OCI-M1 (cell line): ENCODE results near the gene PACSIN1.
A peak's percentile ranks its signal among the peaks of the same experiment; 100 is the strongest.
"Not testable (repeated sequence)": the region's sequence is repeated elsewhere in the genome, so short reads cannot be mapped to it uniquely, and the experiment has no call there.

Experiments used
- DNase-seq: peaks from one replicate; lab custom pipeline; 2025; lab: John Stamatoyannopoulos, UW

The PACSIN1 gene

DNA sequence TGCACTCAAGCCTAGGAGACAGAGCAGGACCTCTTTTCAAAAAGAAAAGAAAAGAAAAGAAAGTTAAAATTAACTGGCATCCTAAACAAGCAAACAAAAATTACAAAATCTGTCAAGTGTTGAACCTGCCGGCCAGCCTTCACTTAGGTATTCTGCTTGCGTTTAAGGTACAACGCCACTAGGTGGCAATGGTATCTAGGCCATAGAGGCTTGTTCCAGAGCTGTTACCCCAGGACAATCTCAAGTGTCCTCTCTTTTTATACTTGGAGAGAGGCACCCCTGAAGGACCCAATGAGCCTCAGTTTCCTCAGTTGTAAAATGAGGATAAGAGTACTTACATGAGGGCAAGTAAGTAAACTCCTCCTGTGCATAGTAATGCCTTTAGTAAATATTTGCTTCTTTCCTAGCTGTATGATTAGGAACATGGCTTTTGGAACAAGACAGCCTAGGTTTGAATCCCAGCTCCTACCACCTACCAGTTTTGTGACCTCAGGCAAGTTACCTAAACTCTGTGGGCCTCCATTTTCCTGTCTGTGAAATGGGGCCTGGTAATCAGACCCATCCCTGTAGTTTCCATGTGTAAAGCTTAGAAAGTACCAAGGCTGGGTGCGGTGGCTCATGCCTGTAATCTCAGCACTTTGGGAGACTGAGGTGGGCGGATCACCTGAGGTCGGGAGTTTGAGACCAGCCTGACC is 5.8 kb upstream of the PACSIN1 start:
- peak; percentile 86 for DNase-seq

DNA sequence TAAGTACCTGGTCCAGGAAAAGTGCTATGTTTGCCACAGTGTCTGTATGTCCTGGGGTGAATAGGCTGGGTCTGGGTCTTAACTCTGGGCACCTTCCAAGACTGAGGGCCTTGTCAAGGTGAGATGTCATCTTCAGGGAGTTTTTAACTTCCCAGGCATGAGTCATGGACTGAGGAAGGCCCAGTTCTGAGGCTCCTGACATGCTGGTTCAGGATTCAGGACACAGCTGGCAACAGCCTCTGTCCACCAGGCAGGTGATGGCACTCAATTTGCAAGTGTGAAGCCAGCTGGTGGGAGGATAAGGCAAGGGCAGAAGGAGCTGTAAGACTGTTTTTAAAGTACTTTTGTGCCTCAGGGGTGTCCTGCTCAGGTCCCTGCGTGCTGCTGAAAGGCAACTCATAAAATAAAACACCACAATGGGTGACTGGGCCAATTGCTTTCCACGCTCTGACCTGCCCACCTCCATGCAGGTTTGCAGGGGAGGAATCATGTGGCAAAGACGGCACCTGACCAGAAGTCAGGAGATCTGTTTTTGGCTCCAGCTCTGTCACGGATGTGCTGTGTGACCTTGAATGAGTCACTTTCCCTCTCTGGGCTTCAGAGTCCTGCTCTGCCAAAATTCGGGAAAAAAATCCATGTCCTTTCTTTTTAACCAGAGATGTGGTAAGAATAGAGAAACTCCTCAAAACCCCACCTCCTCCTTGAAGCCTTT is 4.9 kb upstream of the PACSIN1 start:
- DNase-seq, result no peak

DNA sequence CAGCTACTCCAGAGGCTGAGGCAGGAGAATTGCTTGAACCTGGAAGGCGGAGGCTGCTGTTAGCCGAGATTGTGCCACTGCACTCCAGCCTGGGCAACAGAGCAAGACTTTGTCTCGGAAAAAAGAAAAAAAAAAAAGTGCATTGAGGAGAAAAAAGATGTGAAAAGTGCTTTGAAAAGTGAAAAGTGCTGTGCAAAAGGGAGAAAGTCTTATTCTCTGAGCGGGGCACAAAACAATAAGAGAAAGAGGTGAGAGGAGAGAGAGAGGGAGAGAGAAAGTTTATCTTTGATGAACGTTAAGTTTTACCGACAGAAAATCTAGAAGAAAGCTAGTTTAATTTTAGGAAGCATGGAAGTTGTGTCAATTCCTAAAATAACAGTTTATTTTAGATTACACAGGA is 3.9 kb upstream of the PACSIN1 start:
- DNase-seq, result no peak

DNA sequence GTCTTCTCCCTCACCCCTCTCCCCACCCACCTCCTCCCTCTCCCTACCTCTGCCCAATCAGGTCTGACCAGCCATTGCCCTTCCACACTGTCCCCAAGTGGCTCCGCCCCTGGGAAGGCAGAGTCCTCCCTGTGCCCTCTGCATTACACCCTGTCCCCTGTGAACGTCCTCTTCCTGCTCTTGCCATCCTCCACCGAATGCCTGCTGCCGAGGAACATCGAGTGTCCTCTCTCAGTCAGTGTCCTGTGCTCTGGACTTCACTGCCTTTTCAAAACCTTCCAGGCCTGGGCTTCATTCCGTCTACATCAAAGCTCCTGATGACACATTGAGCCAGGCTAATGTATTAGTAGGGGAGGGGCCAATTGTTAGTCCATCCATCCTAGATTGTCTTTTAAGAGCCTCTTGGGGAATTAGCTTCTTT is 3.3 kb upstream of the PACSIN1 start:
- peak; percentile 69 for DNase-seq

DNA sequence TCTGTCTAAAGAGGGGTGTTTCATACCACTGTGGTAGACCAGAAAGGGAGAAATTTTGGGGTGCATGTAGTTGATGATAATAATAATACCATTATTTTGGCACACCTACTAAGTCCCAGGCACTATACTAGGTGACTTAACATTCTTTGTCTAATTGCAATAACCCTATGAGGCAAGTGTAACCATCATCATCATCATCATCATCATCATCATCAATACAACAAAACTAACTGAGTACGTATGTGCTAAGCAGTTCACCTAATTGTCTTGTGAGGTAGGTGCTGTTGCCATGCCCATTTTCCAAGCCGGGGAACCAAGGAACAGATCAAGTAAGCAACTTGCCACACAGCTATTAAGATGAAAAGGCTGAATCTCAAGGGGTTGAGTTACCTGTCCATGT is 2.6 kb upstream of the PACSIN1 start:
- no peak for DNase-seq

DNA sequence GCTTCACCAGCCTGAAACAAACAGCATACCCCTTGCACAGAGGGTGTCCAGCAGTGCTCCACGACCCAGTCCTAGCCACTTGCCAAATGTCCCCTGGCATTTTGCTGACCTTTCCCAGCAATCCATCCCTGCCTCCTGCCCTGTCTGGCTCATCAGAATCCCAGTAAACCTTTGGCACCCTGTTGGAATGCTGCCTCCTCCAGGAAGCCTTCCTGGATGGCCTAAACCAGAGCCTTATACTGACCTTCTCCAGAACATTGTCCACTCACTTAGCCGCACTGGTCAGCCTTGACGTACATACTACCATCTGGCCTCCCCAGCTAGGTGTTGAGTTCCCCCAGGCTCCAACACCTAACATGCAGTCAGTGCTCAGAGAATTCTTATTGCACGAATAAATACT is 2.0 kb upstream of the PACSIN1 start:
- DNase-seq, result no peak

DNA sequence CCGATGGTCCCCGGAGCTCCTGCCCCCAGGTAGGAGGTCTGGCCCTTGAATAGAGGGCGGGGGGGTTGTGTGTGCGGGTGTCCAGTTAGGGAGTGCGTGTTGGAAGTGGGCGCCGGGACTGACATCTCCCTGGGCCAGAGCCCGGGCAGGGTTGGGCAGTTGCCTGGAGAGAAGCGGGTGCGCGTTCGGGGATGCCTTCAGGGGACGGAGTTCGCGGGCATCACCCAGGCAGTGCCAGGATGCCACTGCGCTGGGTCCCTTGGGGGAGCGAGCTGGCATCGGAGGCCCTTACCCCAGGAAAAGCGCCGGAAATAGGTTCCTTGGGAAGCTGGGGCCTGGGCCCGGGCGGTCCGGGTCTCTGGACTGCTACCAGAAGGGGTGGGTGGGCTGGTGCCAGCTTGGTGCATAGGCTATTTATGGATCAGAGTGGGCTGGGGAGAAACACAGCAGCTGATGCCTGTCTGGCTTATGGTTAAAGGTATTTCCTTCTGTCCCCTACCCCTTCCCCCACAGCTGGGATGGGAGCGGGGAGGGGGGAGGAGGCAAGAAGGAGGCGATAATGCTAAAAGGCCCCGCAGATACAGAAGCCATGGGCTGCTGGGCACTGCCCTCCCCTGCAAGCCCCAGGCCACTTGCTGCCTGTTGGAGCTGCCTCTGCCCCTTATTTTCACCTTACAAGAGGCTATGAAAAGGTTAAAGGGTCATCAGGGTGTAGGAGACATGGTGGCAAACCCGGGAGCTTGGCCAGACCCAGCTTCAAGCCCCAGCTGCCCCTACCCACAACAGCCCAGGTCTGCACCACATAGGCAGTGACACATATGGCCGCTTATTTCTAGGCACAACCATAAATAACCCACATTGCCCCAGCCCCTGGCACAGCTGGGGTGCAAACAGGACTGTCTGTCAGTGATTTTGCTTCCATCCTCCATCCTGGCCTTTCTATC is 638 bp downstream of the PACSIN1 start:
- no peak for DNase-seq

DNA sequence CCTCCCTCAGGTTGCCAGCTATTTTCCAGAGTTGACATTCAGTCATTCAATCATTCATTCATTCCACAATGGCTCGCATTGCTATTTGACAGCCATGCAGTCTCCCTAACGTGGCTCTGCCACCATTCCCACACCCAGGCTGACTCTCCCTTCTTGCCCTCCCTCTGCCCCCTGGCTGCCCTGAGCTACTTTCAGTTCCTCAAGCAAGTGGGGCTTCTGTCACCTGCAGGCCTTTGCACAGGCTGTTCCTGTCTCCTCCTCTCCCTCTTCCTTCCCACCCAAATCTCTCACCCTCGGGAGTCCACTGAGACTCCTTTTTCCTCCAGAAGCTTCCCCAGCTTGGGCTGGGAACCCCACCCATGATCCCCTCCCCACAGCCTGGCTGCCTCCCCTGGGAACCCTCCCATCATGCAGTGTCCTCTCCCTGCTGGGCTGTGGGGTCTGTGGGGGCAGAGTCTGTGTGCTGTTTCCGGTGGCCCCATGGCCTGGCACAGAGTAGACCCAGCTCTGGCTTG is 2.6 kb downstream of the PACSIN1 start:
- DNase-seq, result no peak

DNA sequence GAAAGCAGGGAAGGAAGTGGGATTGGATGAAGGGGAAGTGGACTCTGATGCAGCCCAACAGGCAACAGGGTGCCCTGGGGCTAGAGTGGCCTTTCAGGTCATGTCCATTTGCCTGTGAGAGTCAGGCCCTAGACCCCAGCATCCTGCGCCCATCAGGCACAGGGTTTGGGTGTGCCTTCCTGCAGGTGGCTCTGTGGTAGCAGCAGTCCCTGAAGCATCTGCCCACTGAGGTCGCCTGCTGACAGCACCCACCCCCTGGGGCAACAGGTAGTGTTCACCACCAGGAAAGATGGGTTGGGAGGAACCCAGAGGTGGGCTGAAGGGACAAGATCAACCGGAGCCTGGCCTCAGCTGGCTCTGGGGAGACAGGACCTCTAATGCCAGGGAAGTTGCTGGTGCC is 3.6 kb downstream of the PACSIN1 start:
- DNase-seq, result no peak

DNA sequence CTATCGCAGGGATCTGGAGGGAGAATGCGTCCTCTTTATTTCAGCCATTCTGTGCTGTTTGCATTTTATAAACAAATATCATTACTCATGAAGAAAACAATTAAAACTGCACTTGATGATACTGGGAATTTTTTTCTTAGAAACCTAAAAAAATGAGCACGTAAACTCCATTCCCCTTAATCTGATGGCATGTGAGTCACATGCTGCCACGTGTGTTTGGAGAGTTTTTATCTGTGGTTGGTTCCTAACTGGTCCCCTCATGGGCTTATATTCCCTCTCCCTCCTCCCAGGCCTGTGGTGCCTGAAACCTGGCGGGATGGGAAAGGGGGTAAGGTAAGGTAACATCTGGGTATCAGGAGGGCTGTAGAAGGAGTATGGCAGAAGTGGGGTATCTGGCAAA is 6.5 kb downstream of the PACSIN1 start:
- no peak for DNase-seq

DNA sequence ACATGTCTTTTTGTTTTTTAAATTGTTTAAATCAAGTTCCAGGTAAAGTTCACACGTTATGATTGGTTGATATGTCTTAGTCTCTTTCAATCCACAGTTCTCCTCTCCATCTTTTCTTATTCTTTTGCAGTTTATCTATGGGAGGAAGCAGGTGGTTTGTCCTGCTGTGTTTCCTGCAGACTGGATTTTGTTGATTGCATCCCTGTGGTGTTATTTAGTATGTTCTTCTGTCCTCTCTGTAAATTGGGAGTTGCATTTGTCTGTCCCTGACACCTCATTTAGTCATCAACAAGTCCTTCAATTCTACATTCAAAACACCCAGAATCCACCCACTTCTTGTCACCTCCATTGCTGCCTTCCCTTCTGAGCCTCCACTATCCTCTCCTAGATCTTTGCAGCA is 8.1 kb downstream of the PACSIN1 start:
- no peak for DNase-seq

DNA sequence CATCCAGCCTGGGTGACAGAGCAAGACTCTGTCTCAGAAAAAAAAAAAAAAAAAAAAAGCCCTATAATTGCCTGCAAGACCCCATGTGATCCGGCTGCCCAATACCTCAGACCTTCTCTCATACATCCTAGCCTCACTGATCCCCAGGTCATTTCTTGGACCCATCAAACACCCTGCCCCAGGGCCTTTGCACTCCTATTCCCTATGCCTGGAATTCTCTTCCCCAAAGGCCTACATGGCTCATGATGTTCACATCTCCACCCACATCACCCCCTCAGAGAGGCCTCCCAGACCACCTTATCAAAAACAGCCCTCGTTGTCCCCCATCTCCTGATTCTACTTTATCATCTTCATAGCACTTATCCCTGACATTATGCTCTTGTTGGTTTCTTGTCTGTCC is 8.9 kb downstream of the PACSIN1 start:
- DNase-seq, result no peak

DNA sequence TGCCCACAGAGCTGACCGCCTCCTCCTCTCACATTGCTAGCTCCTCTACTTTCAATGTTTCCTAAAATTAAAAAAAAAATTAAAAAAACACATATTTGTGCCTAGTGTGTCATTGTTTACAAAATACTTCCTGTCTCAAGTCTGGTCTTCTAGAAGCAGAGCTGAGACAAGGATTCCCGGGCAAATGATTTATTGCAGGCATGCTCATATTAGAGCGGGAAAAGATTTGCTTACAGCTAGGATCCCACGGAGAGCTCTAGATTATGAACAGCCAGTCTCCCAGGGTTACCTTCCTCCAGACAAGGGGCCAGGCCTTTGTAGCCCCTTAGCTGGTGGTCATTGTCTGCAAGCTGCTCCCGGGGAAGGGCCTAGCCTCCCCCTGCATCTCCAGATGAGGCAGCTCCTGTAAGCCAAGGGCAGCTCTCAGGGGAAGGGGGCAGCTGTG is 9.4 kb downstream of the PACSIN1 start:
- DNase-seq, result no peak

DNA sequence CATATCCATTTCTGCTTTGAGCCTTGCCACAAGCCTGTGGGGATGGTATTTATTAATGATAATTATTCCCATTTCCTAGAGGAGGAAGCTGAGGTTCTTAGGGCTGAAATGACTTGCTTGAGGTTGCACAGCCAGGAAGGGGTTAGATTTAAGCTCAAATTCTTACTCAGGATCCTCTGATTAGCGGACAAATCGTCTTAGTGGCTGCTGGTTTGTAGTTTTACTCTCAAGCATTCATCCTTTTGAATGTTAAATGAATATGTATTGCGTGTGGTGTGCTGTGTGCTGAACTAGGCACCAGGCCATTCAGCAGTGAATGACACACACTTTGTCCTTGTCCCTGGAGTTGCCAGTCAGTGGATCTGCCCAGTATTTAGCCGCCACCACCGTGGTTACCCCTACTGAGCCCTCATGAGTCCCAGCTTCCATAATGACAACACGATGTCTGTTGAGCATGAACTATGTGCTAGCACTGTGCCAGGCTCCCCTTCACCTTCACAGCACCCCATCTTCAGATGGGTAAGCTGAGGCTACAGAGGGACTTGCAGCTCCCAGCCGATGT is 10.0 kb downstream of the PACSIN1 start:
- no peak for DNase-seq

DNA sequence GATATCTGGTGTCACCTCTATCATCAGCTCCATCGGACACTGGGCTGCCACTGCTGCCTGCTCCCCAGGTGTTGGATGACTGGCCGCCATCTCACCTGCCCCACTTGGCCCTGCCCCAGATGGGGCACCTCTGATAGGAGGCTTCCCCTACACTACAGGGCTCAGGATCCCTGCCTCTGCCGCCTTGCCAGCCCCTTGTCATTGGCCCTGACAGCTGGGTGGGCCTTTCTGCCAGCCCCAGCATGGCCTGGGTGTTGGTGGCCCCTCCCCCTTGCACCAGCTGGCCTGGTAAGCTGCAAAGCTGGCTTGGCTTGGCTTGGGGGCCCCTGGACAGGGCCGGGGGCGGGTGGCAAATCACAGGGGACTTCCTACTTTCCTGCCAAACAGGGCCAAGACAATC is 10.6 kb downstream of the PACSIN1 start:
- DNase-seq, result no peak

DNA sequence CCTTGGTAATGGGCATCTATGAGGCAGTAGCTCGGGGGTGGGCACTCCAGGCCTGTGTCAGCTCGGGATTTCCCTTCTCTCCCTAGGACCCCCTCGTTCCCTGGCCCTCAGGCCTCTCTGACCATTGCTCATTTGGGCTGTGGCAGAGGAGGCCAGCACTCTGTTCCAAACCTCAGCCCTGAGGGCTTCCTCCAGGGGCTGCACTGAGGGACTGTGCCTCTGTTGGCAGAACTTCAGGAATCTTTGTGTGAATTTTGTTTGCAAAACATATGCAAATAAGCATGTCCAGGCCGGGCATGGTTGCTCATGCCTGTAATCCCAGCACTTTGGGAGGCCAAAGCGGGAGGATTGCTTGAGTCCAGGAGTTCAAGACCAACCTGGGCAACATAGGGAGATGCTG is 11.0 kb downstream of the PACSIN1 start:
- no peak for DNase-seq

DNA sequence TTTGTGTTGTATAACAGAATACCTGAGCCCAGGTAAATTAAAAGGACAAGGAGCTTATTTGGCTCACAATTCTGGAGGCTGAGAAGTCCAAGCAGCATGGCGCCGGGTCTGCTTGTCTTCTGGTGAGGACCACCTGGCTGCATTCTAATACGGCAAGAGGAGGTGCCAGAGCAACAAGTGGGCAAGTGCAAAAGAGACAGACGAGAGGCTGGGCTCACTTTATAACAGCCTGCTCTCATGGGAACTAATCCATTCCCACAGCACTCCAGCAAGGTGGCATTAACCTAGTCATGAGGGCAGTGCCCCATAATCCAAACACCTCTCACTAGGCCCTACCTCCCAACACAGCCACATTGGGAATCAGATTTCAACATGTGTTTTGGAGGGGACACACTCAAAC is 12.9 kb downstream of the PACSIN1 start:
- no peak for DNase-seq

DNA sequence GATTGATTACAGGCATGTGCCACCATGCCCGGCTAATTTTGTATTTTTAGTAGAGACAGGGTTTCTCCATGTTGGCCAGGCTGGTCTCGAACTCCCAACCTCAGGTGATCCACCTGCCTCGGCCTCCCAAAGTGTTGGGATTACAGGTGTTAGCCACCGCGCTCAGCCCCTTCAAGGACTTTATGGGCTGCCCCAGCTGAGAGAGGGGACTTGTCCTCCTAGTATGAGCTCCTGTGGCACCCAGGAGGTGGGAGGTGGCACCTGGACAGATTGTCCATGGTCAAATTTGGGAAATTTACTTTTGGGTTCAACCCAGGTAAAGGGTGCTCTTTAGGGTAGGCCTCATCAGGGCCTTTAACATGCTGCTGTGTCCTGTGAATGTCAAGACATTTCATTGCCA is 17.9 kb downstream of the PACSIN1 start:
- not testable (repeated sequence) for DNase-seq

DNA sequence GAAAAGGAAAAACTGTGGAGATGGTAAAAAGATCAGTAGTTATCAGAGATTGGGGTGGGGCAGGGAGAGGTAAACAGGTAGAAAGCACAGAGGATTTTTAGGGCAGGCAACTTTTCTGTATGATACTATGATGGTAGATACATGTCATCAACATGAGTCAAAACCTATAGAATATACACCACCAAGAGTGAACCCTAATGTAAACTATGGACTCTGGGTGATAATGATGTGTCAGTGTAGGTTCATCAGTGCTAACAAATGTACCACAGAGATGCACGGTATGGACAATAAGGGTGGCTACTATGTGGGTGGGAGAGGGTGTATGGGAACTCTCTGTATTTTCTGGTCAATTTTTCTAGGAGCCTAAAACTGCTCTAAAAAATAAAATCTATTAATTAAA is 18.5 kb downstream of the PACSIN1 start:
- DNase-seq, result no peak

DNA sequence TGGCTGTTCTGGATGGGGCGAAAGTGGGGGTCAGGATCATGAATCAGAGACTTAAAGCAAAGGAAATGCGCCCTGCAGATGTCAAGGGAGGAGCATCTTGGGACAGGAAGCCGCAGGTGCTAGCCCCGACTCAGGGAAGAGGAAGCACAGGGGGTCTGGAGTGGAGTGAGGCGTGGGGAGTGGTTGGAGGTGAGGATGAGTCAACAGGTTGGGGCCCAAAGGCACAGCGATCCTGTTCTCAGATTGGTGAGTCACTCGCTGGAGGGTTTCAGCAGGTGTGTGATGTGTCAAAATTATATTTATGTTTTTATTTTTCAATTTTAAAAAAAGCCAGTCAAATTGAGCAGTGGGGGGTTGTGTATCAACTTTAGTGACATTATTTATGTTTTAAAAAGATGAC is 19.0 kb downstream of the PACSIN1 start:
- DNase-seq, result no peak

DNA sequence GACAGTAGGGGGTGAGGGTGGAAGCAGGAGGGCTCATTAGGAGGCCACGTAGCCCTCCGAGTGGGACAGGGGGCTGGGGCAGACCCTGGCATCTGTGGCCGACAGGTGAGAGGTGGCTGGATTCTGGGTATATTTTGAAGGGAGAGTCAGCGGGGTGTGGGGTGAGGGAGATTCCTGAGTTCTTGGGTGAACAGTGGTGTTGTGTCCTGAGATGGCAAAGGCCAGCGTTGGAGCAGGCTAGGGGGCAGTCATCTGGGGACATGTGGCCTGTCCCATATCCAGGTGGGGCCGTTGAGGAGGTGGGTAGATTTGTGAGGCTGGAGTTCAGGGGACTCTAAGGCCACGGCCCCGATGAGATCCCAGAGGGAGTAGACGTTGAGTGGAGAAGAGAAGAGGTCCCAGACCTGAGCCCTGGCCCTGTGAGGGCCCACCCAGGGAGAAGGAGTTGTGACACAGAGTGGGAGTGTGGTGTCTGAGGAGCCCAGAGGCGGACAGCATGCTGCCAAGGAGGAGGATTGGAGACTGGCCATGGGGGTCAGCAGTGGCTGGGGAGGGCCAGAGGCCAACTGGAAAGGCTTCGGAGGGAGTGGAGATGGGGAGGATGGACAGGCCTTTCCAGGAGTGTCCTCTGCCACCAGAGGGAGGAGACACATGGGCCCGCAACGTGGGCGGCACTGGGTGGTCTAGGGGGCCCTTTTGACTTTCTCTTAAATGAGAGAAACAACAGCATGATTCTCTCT is 19.6 kb downstream of the PACSIN1 start:
- DNase-seq, result no peak
